ENCODE measurements around the gene BLOC1S3.

BLOC1S3 gene

GRCh38 chr19:45133661-45134060 lies 44.9 kb upstream of the BLOC1S3 start:
- TF ChIP-seq CSDC2 (CRISPR knock-in tag; IDR thresholded peaks at IDR 0.05): no peak
- no peak for TF ChIP-seq SNAI2 (CRISPR knock-in tag; IDR thresholded peaks at IDR 0.05)
- TF ChIP-seq, protein P1, sequence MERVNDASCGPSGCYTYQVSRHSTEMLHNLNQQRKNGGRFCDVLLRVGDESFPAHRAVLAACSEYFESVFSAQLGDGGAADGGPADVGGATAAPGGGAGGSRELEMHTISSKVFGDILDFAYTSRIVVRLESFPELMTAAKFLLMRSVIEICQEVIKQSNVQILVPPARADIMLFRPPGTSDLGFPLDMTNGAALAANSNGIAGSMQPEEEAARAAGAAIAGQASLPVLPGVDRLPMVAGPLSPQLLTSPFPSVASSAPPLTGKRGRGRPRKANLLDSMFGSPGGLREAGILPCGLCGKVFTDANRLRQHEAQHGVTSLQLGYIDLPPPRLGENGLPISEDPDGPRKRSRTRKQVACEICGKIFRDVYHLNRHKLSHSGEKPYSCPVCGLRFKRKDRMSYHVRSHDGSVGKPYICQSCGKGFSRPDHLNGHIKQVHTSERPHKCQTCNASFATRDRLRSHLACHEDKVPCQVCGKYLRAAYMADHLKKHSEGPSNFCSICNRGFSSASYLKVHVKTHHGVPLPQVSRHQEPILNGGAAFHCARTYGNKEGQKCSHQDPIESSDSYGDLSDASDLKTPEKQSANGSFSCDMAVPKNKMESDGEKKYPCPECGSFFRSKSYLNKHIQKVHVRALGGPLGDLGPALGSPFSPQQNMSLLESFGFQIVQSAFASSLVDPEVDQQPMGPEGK (CRISPR knock-in tag; IDR thresholded peaks at IDR 0.05; ENCODE audit: borderline replicate concordance): no peak
- TF ChIP-seq PPARA (CRISPR knock-in tag; IDR thresholded peaks at IDR 0.05; ENCODE audit: borderline replicate concordance): no peak
- no peak for TF ChIP-seq TOX (CRISPR knock-in tag; IDR thresholded peaks at IDR 0.05; ENCODE audit: borderline replicate concordance)
- TF ChIP-seq ESRRG (CRISPR knock-in tag; IDR thresholded peaks at IDR 0.05): no peak
- no peak for TF ChIP-seq ZC3H10 (CRISPR knock-in tag; IDR thresholded peaks at IDR 0.05)
- TF ChIP-seq ZNF8 (CRISPR knock-in tag; IDR thresholded peaks at IDR 0.05): no peak
- TF ChIP-seq, protein P2, sequence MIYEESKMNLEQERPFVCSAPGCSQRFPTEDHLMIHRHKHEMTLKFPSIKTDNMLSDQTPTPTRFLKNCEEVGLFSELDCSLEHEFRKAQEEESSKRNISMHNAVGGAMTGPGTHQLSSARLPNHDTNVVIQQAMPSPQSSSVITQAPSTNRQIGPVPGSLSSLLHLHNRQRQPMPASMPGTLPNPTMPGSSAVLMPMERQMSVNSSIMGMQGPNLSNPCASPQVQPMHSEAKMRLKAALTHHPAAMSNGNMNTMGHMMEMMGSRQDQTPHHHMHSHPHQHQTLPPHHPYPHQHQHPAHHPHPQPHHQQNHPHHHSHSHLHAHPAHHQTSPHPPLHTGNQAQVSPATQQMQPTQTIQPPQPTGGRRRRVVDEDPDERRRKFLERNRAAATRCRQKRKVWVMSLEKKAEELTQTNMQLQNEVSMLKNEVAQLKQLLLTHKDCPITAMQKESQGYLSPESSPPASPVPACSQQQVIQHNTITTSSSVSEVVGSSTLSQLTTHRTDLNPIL (CRISPR knock-in tag; IDR thresholded peaks at IDR 0.05; ENCODE audit: low read depth): no peak
- no peak for TF ChIP-seq ZFP3 (CRISPR knock-in tag; IDR thresholded peaks at IDR 0.05)
- TF ChIP-seq, protein P3, sequence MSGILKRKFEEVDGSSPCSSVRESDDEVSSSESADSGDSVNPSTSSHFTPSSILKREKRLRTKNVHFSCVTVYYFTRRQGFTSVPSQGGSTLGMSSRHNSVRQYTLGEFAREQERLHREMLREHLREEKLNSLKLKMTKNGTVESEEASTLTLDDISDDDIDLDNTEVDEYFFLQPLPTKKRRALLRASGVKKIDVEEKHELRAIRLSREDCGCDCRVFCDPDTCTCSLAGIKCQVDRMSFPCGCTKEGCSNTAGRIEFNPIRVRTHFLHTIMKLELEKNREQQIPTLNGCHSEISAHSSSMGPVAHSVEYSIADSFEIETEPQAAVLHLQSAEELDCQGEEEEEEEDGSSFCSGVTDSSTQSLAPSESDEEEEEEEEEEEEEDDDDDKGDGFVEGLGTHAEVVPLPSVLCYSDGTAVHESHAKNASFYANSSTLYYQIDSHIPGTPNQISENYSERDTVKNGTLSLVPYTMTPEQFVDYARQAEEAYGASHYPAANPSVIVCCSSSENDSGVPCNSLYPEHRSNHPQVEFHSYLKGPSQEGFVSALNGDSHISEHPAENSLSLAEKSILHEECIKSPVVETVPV (CRISPR knock-in tag; IDR thresholded peaks at IDR 0.05): no peak
- TF ChIP-seq TSHZ2 (CRISPR knock-in tag; IDR thresholded peaks at IDR 0.05): no peak
- no peak for TF ChIP-seq BACH2 (CRISPR knock-in tag; IDR thresholded peaks at IDR 0.05; ENCODE audit: borderline replicate concordance)
- no peak for TF ChIP-seq POU6F1 (CRISPR knock-in tag; IDR thresholded peaks at IDR 0.05; ENCODE audit: borderline replicate concordance, low read depth)
- no peak for TF ChIP-seq ZNF565 (CRISPR knock-in tag; conservative IDR thresholded peaks at IDR 0.05; ENCODE audit: low read depth)
- no peak for ATAC-seq

GRCh38 chr19:45135176-45135885 lies 43.3 kb upstream of the BLOC1S3 start:
- ATAC-seq: no peak
- TF ChIP-seq ZNF565 (CRISPR knock-in tag; conservative IDR thresholded peaks at IDR 0.05; ENCODE audit: low read depth) (no peak), RARB (CRISPR knock-in tag; IDR thresholded peaks at IDR 0.05) (no peak), TCF4 (CRISPR knock-in tag; IDR thresholded peaks at IDR 0.05; ENCODE audit: borderline replicate concordance) (no peak), ESRRG (CRISPR knock-in tag; IDR thresholded peaks at IDR 0.05) (no peak), ZC3H10 (CRISPR knock-in tag; IDR thresholded peaks at IDR 0.05) (no peak), GLIS3 (CRISPR knock-in tag; IDR thresholded peaks at IDR 0.05) (no peak), ZFP30 (CRISPR knock-in tag; IDR thresholded peaks at IDR 0.05) (no peak), TOX (CRISPR knock-in tag; IDR thresholded peaks at IDR 0.05; ENCODE audit: borderline replicate concordance) (no peak), ARNTL (CRISPR knock-in tag; IDR thresholded peaks at IDR 0.05; ENCODE audit: borderline replicate concordance, low read depth) (no peak), ZNF8 (CRISPR knock-in tag; IDR thresholded peaks at IDR 0.05) (no peak), OSR1 (CRISPR knock-in tag; IDR thresholded peaks at IDR 0.05) (no peak), CSDC2 (CRISPR knock-in tag; IDR thresholded peaks at IDR 0.05) (no peak), SNAI2 (CRISPR knock-in tag; IDR thresholded peaks at IDR 0.05) (no peak), ZNF70 (CRISPR knock-in tag; IDR thresholded peaks at IDR 0.05) (no peak), ZFP3 (CRISPR knock-in tag; IDR thresholded peaks at IDR 0.05) (no peak), POU6F1 (CRISPR knock-in tag; IDR thresholded peaks at IDR 0.05; ENCODE audit: borderline replicate concordance, low read depth) (no peak)
- TF ChIP-seq, protein P3 (CRISPR knock-in tag; IDR thresholded peaks at IDR 0.05): no peak
- TF ChIP-seq, protein P2 (CRISPR knock-in tag; IDR thresholded peaks at IDR 0.05; ENCODE audit: low read depth): no peak
- TF ChIP-seq, protein P1 (CRISPR knock-in tag; IDR thresholded peaks at IDR 0.05; ENCODE audit: borderline replicate concordance): no peak
